OCI-LY1 (cell line): ENCODE measurements around the gene ZNF444.

Experiments used
- H2AFZ ChIP-seq: fragments of 200-600 bp; sonication (generic), shearing (Covaris generic); 2 replicates; pipeline ENCODE4 v1.6.0; 2014; ENCODE audit warnings: antibody characterized with exemption, mild to moderate bottlenecking, low read length
- H3F3A ChIP-seq: fragments of 200-600 bp; sonication (generic), shearing (Covaris generic); 2 replicates; pipeline ENCODE4 v1.6.0; 2014; ENCODE audit warnings: mild to moderate bottlenecking, antibody characterized with exemption, low read length, moderate library complexity; ENCODE audit not compliant: insufficient read depth
- H3K27ac ChIP-seq: fragments of 200-600 bp; sonication (generic); 2 replicates; pipeline ENCODE4 v1.5.1; 2014; ENCODE audit warnings: low read length, mixed run types, mild to moderate bottlenecking, low read depth; ENCODE audit not compliant: poor library complexity, severe bottlenecking
- H3K27me3 ChIP-seq: fragments of 200-600 bp; sonication (generic); 2 replicates; pipeline ENCODE4 v1.6.0; 2014; ENCODE audit warnings: antibody characterized with exemption, mild to moderate bottlenecking, low read length, moderate library complexity; ENCODE audit not compliant: insufficient read depth
- H3K36me3 ChIP-seq: fragments of 200-600 bp; sonication (generic); 2 replicates; pipeline ENCODE4 v1.6.1; 2014; ENCODE audit warnings: mild to moderate bottlenecking, antibody characterized with exemption, low read length, moderate library complexity, mixed read lengths; ENCODE audit not compliant: insufficient read depth
- H3K4me1 ChIP-seq: fragments of 200-600 bp; sonication (generic); 2 replicates; pipeline ENCODE4 v1.5.1; 2014; ENCODE audit warnings: mild to moderate bottlenecking, low read length, moderate library complexity; ENCODE audit not compliant: insufficient read depth, severe bottlenecking
- H3K4me2 ChIP-seq: fragments of 200-600 bp; sonication (generic), shearing (Covaris generic); 2 replicates; pipeline ENCODE4 v1.6.1; 2014; ENCODE audit warnings: low read length
- H3K4me3 ChIP-seq: fragments of 200-600 bp; sonication (generic); 2 replicates; pipeline ENCODE4 v1.5.1; 2014; ENCODE audit warnings: low read length, low read depth, mild to moderate bottlenecking, mixed read lengths; ENCODE audit not compliant: poor library complexity, severe bottlenecking
- H3K79me2 ChIP-seq: fragments of 200-600 bp; shearing (Covaris generic); 2 replicates; pipeline ENCODE4 v1.6.1; 2016; ENCODE audit warnings: mixed run types, low read length, mixed read lengths; ENCODE audit not compliant: insufficient read depth
- H3K9ac ChIP-seq: fragments of 200-600 bp; sonication (generic), shearing (Covaris generic); 2 replicates; pipeline ENCODE4 v1.6.1; 2014; ENCODE audit warnings: mild to moderate bottlenecking, low read length, mixed read lengths
- H3K9me2 ChIP-seq: fragments of 200-600 bp; sonication (generic), shearing (Covaris generic); 2 replicates; pipeline ENCODE4 v1.6.1; 2014; ENCODE audit warnings: low read depth, mild to moderate bottlenecking, low read length, mixed read lengths
- H3K9me3 ChIP-seq: fragments of 200-600 bp; shearing (Covaris generic); 2 replicates; pipeline ENCODE4 v1.6.1; 2014; ENCODE audit warnings: low read length, mixed read lengths
- H4K20me1 ChIP-seq: fragments of 200-600 bp; sonication (generic), shearing (Covaris generic); 2 replicates; pipeline ENCODE4 v1.6.0; 2016; ENCODE audit warnings: mild to moderate bottlenecking, low read length; ENCODE audit not compliant: insufficient read depth
- EZH2 ChIP-seq: fragments of 200-600 bp; sonication (generic), shearing (Covaris generic); IDR thresholded peaks from 2 replicates; pipeline ENCODE4 v1.8.0; 2017; ENCODE audit warnings: borderline replicate concordance, mixed run types, mild to moderate bottlenecking, antibody characterized with exemption, low read length, moderate library complexity, mixed read lengths
- TF ChIP-seq, protein P1 (sequence below): fragments of 200-600 bp; sonication (generic), shearing (Covaris generic); IDR thresholded peaks from 2 replicates; pipeline ENCODE4 v1.5.1; 2017; ENCODE audit warnings: mild to moderate bottlenecking, antibody characterized with exemption, low read length, moderate library complexity, mixed read lengths

Gene ZNF444

GRCh38 chr19:56130006-56130405 is 11.1 kb upstream of the ZNF444 start:
- Histone ChIP-seq H3K4me1 (peaks cover 13% of the 10 kb centered on the region), H2AFZ (no peak overlapping the region)

GRCh38 chr19:56131651-56132050 is 9.4 kb upstream of the ZNF444 start:
- Histone ChIP-seq H3K9ac (no peak overlapping the region), H3K27ac (no peak overlapping the region), H3K9me2 (no peaks in the 10 kb centered on the region), H3K4me2 (no peak overlapping the region), H2AFZ (no peak overlapping the region), H3K79me2 (no peaks in the 10 kb centered on the region), H3K27me3 (no peaks in the 10 kb centered on the region), H3K36me3 (no peaks in the 10 kb centered on the region), H4K20me1 (no peaks in the 10 kb centered on the region), H3K4me3 (no peak overlapping the region), H3F3A (no peaks in the 10 kb centered on the region), H3K4me1 (peaks cover 13% of the 10 kb centered on the region), H3K9me3 (no peaks in the 10 kb centered on the region)
- TF ChIP-seq, protein P1, sequence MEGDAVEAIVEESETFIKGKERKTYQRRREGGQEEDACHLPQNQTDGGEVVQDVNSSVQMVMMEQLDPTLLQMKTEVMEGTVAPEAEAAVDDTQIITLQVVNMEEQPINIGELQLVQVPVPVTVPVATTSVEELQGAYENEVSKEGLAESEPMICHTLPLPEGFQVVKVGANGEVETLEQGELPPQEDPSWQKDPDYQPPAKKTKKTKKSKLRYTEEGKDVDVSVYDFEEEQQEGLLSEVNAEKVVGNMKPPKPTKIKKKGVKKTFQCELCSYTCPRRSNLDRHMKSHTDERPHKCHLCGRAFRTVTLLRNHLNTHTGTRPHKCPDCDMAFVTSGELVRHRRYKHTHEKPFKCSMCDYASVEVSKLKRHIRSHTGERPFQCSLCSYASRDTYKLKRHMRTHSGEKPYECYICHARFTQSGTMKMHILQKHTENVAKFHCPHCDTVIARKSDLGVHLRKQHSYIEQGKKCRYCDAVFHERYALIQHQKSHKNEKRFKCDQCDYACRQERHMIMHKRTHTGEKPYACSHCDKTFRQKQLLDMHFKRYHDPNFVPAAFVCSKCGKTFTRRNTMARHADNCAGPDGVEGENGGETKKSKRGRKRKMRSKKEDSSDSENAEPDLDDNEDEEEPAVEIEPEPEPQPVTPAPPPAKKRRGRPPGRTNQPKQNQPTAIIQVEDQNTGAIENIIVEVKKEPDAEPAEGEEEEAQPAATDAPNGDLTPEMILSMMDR: no peak
- no peak for TF ChIP-seq EZH2

More at GRCh38 chr19:56130006-56130405, 11.1 kb upstream of the ZNF444 start:
- H3K79me2 ChIP-seq: no peaks in the 10 kb centered on the region
- no peak overlapping the region for H3K4me3 ChIP-seq
- H3K9me2 ChIP-seq: no peaks in the 10 kb centered on the region
- H3K27me3 ChIP-seq: no peaks in the 10 kb centered on the region
- H3K27ac ChIP-seq: no peak overlapping the region
- H3K4me2 ChIP-seq: no peak overlapping the region
- no peaks in the 10 kb centered on the region for H3K36me3 ChIP-seq
- TF ChIP-seq EZH2: no peak
- TF ChIP-seq, protein P1: no peak
- H3K9me3 ChIP-seq: no peaks in the 10 kb centered on the region
- H4K20me1 ChIP-seq: no peaks in the 10 kb centered on the region
- H3K9ac ChIP-seq: no peak overlapping the region
- H3F3A ChIP-seq: no peaks in the 10 kb centered on the region

DNA sequence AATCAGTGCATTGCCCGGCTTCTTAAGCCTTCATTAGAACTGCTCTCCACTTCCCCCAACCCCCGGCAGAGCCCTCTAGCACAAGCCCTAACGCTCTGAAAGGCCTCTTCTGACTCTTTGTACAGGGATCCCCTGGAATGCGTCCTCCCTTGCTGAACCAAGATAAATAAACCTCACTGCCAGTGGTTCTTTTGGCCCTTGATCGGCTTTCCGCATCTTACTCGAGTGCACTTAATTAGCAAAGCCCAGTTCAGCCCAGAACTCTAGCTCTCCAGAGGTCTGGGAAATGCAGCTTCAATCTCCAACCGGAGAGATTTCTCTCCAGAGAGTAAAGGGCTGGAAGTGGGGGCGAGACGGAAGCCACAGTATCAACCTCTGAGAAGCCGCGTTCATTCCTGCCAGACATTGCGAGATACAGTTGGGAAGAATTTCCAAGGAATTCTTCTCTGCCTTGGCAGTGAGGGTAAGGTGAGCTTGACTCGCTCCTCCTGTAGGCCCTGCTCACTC is 8.7 kb upstream of the ZNF444 start:
- TF ChIP-seq, protein P1: no peak
- no peak for TF ChIP-seq EZH2
- Histone ChIP-seq H3K9me3 (no peaks in the 10 kb centered on the region), H3F3A (no peaks in the 10 kb centered on the region)

More for the DNA sequence above, 8.7 kb upstream of the ZNF444 start:
- no peaks in the 10 kb centered on the region for H3K36me3 ChIP-seq
- H3K27me3 ChIP-seq: no peaks in the 10 kb centered on the region
- no peak overlapping the region for H2AFZ ChIP-seq
- H3K79me2 ChIP-seq: no peaks in the 10 kb centered on the region
- no peaks in the 10 kb centered on the region for H3K9me2 ChIP-seq
- no peaks in the 10 kb centered on the region for H4K20me1 ChIP-seq
- peaks cover 13% of the 10 kb centered on the region for H3K4me1 ChIP-seq
- H3K4me2 ChIP-seq: no peak overlapping the region
- no peak overlapping the region for H3K27ac ChIP-seq
- H3K4me3 ChIP-seq: no peak overlapping the region
- no peak overlapping the region for H3K9ac ChIP-seq
